NT2/D1 (cell line): ENCODE measurements around the gene SHISAL1.

Source experiments
- YY1 ChIP-seq: IDR thresholded peaks from 2 replicates; pipeline ENCODE4 v1.6.1; 2011; ENCODE audit not compliant: insufficient read length, insufficient read depth
- ZNF274 ChIP-seq: IDR thresholded peaks from 2 replicates; pipeline ENCODE4 v1.6.1; 2011; ENCODE audit warnings: mild to moderate bottlenecking, low read depth, low read length

DNA sequence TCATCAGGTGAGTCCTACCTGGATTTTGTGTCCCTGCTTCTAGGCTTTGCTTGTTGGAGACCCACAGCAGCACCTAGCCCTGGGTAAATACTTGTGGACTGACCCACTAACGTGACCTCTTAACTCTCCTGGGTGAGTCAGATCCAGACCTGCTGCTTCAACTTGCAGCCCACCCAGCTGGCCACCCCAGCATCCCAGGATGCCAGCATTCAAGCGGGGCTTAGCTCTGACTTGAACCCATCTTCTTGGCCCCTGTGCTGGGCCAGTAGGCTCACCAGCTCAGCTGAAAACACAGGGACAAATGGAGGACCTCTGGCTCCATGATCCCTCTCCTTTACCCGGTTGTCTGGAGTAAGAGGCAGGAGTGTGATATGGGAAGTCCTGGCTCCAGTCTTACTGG lies 98.6 kb downstream of the SHISAL1 start:
- no peak for TF ChIP-seq YY1
- no peak for TF ChIP-seq ZNF274
